Lower leg skin (tissue), 4 donors: Measurements from ENCODE around the gene TTLL5. TPM values are rescaled to one million over a fixed set of nuclear protein-coding genes. Genes with fewer than 3 reads are reported as not detected.
A peak's percentile ranks its signal among the peaks of the same experiment; 100 is the strongest.

Experiments
- DNase-seq, 2 donors: peaks; one replicate each; pipeline ENCODE4 v3.0.0-alpha.2; 2019; ENCODE audit warnings: low spot score in 2 of 2
- H3K4me3 ChIP-seq: fragments of 200-600 bp; sonication (generic); 2 replicates; pipeline ENCODE4 v1.5.1; 2017; ENCODE audit warnings: mild to moderate bottlenecking, low read depth; ENCODE audit not compliant: poor library complexity, severe bottlenecking
- CTCF ChIP-seq, 3 donors: fragments of 450-650 bp; IDR thresholded peaks; one replicate each; pipeline ENCODE4 v1.5.1; 2016; ENCODE audit warnings: antibody characterized with exemption in 3 of 3, mild to moderate bottlenecking in 3 of 3, moderate library complexity in 2 of 3
- POLR2A ChIP-seq, 2 donors: fragments of 450-650 bp; IDR thresholded peaks; one replicate each; pipeline ENCODE4 v1.6.1; 2016 to 2017; ENCODE audit warnings: antibody characterized with exemption in 2 of 2, mild to moderate bottlenecking in 1 of 2, moderate library complexity in 1 of 2
- WGBS, 2 donors: methylation state at CpG; one replicate each; pipeline ENCODE4 v1.1.5; 2018; 5-methylcytosine and 5-hydroxymethylcytosine counted together
- intact Hi-C: fragments of 100-400 bp; cut with DNase I; formaldehyde crosslinking; loops from one replicate; pipeline ENCODE4 v1.15.0; 2023; ENCODE audit warnings: low total_unique reads
- total RNA-seq, 4 donors: library from RNA; depleted of rRNA; stranded (reverse); fragments of >200 nt; gene quantifications; one replicate each; pipeline ENCODE4 v1.1.0, GENCODE V29; 2016

The TTLL5 gene
- total RNA-seq, 4 donors from 2014 or later, result 16.5 to 31.1 (median 18.4) TPM

DNA sequence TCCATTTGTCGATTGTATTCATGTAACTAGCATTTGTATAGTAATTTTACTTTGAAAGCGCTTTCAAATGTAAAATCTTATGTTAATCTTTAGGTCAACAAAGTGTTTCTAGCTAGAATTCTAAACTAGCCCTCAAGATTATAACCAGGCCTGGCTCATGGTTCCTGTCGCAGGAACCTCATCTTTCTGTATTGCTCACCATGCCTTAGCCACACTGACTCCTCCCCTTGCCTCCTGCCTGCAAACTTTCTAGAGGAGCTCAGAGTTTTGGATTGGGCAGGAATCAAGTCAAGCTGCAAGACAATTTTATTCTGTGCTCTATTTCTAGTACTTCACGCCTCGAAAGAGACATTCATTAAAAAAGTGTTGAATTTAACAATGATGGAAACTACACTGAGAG is 220.9 kb downstream of the TTLL5 start:
- H3K4me3 ChIP-seq, result no peak overlapping the region
- 97 to 98% methylated on average over 5 of the region's 5 CpGs for WGBS, 2 donors
- no peak for DNase-seq
- TF ChIP-seq CTCF (IDR thresholded peaks at IDR 0.05), result no peak
- TF ChIP-seq POLR2A (IDR thresholded peaks at IDR 0.05), result no peak
- intact Hi-C loops, result no loop called here

DNA sequence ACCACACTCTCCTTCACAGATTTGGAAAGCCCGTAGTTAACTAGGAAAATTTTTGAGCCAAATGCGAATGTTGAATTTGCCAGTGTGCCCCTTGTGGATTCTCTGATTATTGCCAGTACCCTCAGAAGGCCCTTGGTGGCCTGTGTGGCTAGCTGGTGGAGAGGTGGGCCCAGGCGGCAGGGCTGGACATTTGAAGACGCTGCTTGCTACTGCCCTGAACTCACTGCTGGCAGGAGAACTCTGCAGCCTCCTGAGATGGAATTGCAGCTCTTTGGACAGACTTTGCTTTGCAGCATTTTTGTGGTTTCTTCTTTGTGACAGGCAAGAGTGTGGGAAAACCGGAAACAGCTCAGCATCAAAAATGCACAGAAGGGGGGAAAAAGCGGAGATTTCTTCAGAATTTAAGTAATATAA is 223.2 kb downstream of the TTLL5 start:
- TF ChIP-seq CTCF (IDR thresholded peaks at IDR 0.05) (no peak), POLR2A (IDR thresholded peaks at IDR 0.05) (no peak)
- whole genome bisulfite sequencing, 2 donors, result 79 to 81% methylated on average over 6 of the region's 6 CpGs
- intact Hi-C loops, result no loop called here
- no peak for DNase-seq
- H3K4me3 ChIP-seq, result no peak overlapping the region

DNA sequence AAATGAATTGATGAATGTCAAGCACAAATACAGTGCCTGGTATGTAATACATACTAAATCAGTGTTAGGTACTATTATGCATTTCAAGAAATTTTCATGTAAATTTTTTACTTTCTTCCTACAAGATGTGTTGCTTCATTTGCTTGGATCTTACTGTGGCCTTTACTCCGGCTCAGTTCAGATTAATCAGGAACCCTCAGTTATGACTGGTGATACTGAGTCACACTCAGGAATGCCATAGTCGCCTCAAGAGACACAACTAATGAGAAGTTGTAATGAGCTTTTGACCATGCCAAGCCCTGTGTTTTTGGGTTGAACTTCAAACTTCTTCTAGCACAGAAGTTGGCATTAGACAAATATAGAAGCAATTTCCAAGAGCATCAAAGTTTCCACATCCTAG is 224.8 kb downstream of the TTLL5 start:
- no peak for TF ChIP-seq POLR2A (IDR thresholded peaks at IDR 0.05)
- TF ChIP-seq CTCF (IDR thresholded peaks at IDR 0.05), result no peak
- peak in 1 of 2 donors; percentile 41 for DNase-seq
- 44 to 77% methylated on average over 2 of the region's 2 CpGs for WGBS, 2 donors
- no peak overlapping the region for H3K4me3 ChIP-seq
- intact Hi-C loops, result loop anchor here (5.0 kb wide), 1 partner anchor 691 kb away; no protein-coding TSS in a partner anchor

DNA sequence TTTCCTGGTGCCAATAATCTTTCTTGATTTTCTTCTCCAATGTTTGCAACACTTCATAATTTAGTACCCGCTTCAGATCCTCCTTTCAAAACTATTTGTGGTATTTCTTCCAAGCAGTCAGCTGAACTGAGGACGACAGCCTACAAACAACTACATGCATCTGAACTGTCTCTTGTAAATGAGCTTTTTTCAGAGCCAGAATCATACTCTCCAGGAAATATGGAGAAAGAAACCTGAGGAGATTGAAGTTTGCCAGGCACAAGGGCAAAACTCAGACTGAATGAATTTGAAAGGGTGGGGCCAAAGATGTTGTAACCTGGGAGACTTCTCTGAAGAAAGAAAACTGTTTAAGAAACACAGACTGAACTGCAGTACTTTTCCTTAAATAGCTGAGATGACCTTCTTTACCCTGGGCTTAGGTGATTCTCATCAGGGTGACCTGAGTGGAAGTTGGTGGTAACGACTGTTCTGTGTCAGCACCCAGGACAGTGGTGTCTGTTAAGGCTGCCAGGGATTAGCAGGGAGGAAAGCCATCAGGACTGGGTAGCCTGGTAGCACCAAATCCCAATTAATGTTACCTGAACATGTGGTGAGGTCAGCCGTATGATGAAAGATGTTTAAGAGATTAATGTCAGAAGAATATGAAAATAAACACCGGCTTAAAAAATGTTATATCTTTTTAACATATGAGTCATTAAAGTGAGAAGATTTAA is 225.7 kb downstream of the TTLL5 start:
- intact Hi-C loops, result loop anchor here (5.0 kb wide), 1 partner anchor 691 kb away; no protein-coding TSS in a partner anchor
- 70% methylated on average over 5 of the region's 5 CpGs for WGBS, 2 donors
- peak in 1 of 2 donors; percentile 18 for DNase-seq
- no peak overlapping the region for H3K4me3 ChIP-seq
- TF ChIP-seq CTCF (IDR thresholded peaks at IDR 0.05) (no peak), POLR2A (IDR thresholded peaks at IDR 0.05) (no peak)

- no peak for TF ChIP-seq CTCF (IDR thresholded peaks at IDR 0.05)
- DNase-seq, result no peak
- WGBS, 2 donors, result 95 to 100% methylated on average over 2 of the region's 2 CpGs
- H3K4me3 ChIP-seq, result no peak overlapping the region
- intact Hi-C loops, result loop anchor here (5.0 kb wide), 1 partner anchor 688 kb away; no protein-coding TSS in a partner anchor
These were observed 227.9 kb downstream of the TTLL5 start for GRCh38 chr14:75888945-75889344.

GRCh38 chr14:75896341-75896740 is 235.3 kb downstream of the TTLL5 start:
- 89 to 93% methylated on average over 2 of the region's 2 CpGs for WGBS, 2 donors
- TF ChIP-seq POLR2A (IDR thresholded peaks at IDR 0.05), result no peak
- TF ChIP-seq CTCF (IDR thresholded peaks at IDR 0.05), result no peak
- intact Hi-C loops, result no loop called here
- no peak for DNase-seq
- H3K4me3 ChIP-seq, result no peak overlapping the region
